ENCODE measurements around the gene MUC5B. TPM values are rescaled to one million over a fixed set of nuclear protein-coding genes. Genes with fewer than 3 reads are reported as not detected.

MUC5B gene
- total and polyA plus RNA-seq, 2 donors (not counting 3 experiments of a cell fraction or from before 2014, with no cell fraction given) = not detected

GRCh38 chr11:1202154-1202775 lies 20.6 kb upstream of the MUC5B start:
- CTCF ChIA-PET = interaction anchor here (1.0 to 3.9 kb wide), 8 partner anchors 49 to 373 kb away, joined by 3 to 36 read pairs (median 4); no protein-coding TSS in a partner anchor
- no TSS peak for BruUV-seq (replicated peaks)

More at GRCh38 chr11:1202154-1202775, 20.6 kb upstream of the MUC5B start:
- no peak overlapping the region for H2AFZ ChIP-seq (ENCODE audit: low read depth, low read length)
- H4K20me1 ChIP-seq (replicated peaks; ENCODE audit: control insufficient read depth, extremely low read depth, insufficient read depth, low read length) = no peaks in the 10 kb centered on the region
- no peaks in the 10 kb centered on the region for H3K9me1 ChIP-seq (replicated peaks; ENCODE audit: control insufficient read depth, extremely low read depth, insufficient read depth, low read length)
- DNase-seq (ENCODE audit: low read depth, low spot score) (no peak), FAIRE-seq (no peak)
- POLR2A ChIA-PET = no interaction called here
- intact Hi-C loops (cut with micrococcal nuclease) (loop anchor here (2.0 kb wide), 1 partner anchor 373 kb away; no protein-coding TSS in a partner anchor), dilution Hi-C loops (cut with MboI; ENCODE audit: extremely low pct_ligation_motif_present, low sequenced_read_pairs) (no loop called here)
- no peak overlapping the region for H3K4me2 ChIP-seq (ENCODE audit: insufficient read depth, low read length)
- no peak overlapping the region for H3K27ac ChIP-seq (ENCODE audit: insufficient read depth, low read depth, low read length)
- H3K9me3 ChIP-seq (replicated peaks; ENCODE audit: control insufficient read depth, insufficient read depth, low read length) = no peaks in the 10 kb centered on the region
- no peak overlapping the region for H3K9ac ChIP-seq (replicated peaks; ENCODE audit: extremely low read depth, insufficient read depth, low read length)
- H3K4me3 ChIP-seq (replicated peaks in 1 of 3; ENCODE audit: insufficient read depth in 1 of 3, low read depth in 1 of 3, low read length in 3 of 3) = no peak overlapping the region
- no peaks in the 10 kb centered on the region for H3K36me3 ChIP-seq (ENCODE audit: control insufficient read depth in 2 of 2, extremely low read depth in 1 of 2, insufficient read depth in 2 of 2, low read length in 2 of 2)
- TF ChIP-seq MAX (IDR thresholded peaks at IDR 0.05; ENCODE audit: insufficient read depth, insufficient read length) = no peak
- no peak for TF ChIP-seq POLR2A (IDR thresholded peaks at IDR 0.05; ENCODE audit: low read depth, low read length)
- TF ChIP-seq GATA2 (IDR thresholded peaks at IDR 0.05; ENCODE audit: insufficient read depth, insufficient read length, low read depth, low read length) = no peak
- TF ChIP-seq POLR2AphosphoS5 (IDR thresholded peaks at IDR 0.05; ENCODE audit: insufficient read depth, low read depth, low read length) = no peak
- no peak for TF ChIP-seq JUN (IDR thresholded peaks at IDR 0.05; ENCODE audit: borderline replicate concordance, insufficient read depth, insufficient read length, low read depth)
- TF ChIP-seq, protein P1, sequence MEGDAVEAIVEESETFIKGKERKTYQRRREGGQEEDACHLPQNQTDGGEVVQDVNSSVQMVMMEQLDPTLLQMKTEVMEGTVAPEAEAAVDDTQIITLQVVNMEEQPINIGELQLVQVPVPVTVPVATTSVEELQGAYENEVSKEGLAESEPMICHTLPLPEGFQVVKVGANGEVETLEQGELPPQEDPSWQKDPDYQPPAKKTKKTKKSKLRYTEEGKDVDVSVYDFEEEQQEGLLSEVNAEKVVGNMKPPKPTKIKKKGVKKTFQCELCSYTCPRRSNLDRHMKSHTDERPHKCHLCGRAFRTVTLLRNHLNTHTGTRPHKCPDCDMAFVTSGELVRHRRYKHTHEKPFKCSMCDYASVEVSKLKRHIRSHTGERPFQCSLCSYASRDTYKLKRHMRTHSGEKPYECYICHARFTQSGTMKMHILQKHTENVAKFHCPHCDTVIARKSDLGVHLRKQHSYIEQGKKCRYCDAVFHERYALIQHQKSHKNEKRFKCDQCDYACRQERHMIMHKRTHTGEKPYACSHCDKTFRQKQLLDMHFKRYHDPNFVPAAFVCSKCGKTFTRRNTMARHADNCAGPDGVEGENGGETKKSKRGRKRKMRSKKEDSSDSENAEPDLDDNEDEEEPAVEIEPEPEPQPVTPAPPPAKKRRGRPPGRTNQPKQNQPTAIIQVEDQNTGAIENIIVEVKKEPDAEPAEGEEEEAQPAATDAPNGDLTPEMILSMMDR (IDR thresholded peaks at IDR 0.05; ENCODE audit: extremely low read depth in 1 of 2, insufficient read depth in 1 of 2, low read depth in 1 of 2, low read length in 2 of 2) = no peak
- no peak for TF ChIP-seq FOS (IDR thresholded peaks at IDR 0.05; ENCODE audit: borderline replicate concordance, insufficient read depth, low read length)
- no peak for TF ChIP-seq MYC (IDR thresholded peaks at IDR 0.05; ENCODE audit: low read depth, low read length)
- no peak for TF ChIP-seq EZH2 (IDR thresholded peaks at IDR 0.05; ENCODE audit: borderline replicate concordance, low read depth, low read length, severe bottlenecking)
- H3K79me2 ChIP-seq (ENCODE audit: control insufficient read depth, insufficient read depth, low read length) = no peaks in the 10 kb centered on the region
- H3K27me3 ChIP-seq (ENCODE audit: control insufficient read depth in 2 of 2, insufficient read depth in 2 of 2, low read length in 2 of 2) = no peaks in the 10 kb centered on the region
- no peaks in the 10 kb centered on the region for H3K4me1 ChIP-seq (ENCODE audit: control insufficient read depth, extremely low read depth, insufficient read depth, low read length)

Data from endothelial cell of umbilical vein (primary cell).